H9 (cell line): ENCODE results near the gene KLHDC10. TPM values are rescaled to one million over a fixed set of nuclear protein-coding genes. Genes with fewer than 3 reads are reported as not detected.

Source experiments
- DNase-seq: peaks from one replicate; pipeline ENCODE4 v3.0.0-alpha.2; 2017
- H2AFZ ChIP-seq: one replicate; pipeline ENCODE4 v1.6.1; 2013; ENCODE audit warnings: mild to moderate bottlenecking, low read length, control low read depth, moderate library complexity
- H2AK5ac ChIP-seq: 2 replicates; pipeline ENCODE4 v1.6.1; 2013; ENCODE audit warnings: low read length, control low read depth, mixed read lengths; ENCODE audit not compliant: insufficient read length
- H2BK120ac ChIP-seq: one replicate; pipeline ENCODE4 v1.6.1; 2013; ENCODE audit warnings: low read depth, mild to moderate bottlenecking, low read length, control low read depth, inconsistent platforms; ENCODE audit not compliant: poor library complexity, severe bottlenecking
- H2BK12ac ChIP-seq: 2 replicates; pipeline ENCODE4 v1.6.1; 2013; ENCODE audit warnings: low read length, control low read depth, mixed read lengths, low read depth; ENCODE audit not compliant: insufficient read length
- H2BK15ac ChIP-seq: 2 replicates; pipeline ENCODE4 v1.6.1; 2013; ENCODE audit warnings: low read depth, low read length, control low read depth
- H2BK20ac ChIP-seq: one replicate; pipeline ENCODE4 v1.6.1; 2013; ENCODE audit warnings: low read depth, mild to moderate bottlenecking, low read length, control low read depth, inconsistent platforms; ENCODE audit not compliant: poor library complexity, severe bottlenecking
- H2BK5ac ChIP-seq: 2 replicates; pipeline ENCODE4 v1.6.1; 2013; ENCODE audit warnings: low read length, control low read depth, mixed read lengths; ENCODE audit not compliant: insufficient read length
- H3K14ac ChIP-seq: 2 replicates; pipeline ENCODE4 v1.6.1; 2013; ENCODE audit warnings: low read length, control low read depth; ENCODE audit not compliant: insufficient read depth
- H3K18ac ChIP-seq: 2 replicates; pipeline ENCODE4 v1.6.1; 2013; ENCODE audit warnings: low read depth, mild to moderate bottlenecking, mixed read lengths, low read length, control low read depth; ENCODE audit not compliant: insufficient read length
- H3K23ac ChIP-seq: 2 replicates; pipeline ENCODE4 v1.6.1; 2013; ENCODE audit warnings: low read length, control low read depth, mixed read lengths, low read depth; ENCODE audit not compliant: insufficient read length
- H3K23me2 ChIP-seq: 2 replicates; pipeline ENCODE4 v1.6.1; 2013; ENCODE audit warnings: low read depth, mild to moderate bottlenecking, mixed read lengths, low read length, control low read depth; ENCODE audit not compliant: insufficient read length, poor library complexity, severe bottlenecking
- H3K27ac ChIP-seq: 2 replicates; pipeline ENCODE4 v1.5.1; 2013; ENCODE audit warnings: low read length, control low read depth, mixed read lengths, low read depth; ENCODE audit not compliant: insufficient read length
- H3K27me3 ChIP-seq: 2 replicates; pipeline ENCODE4 v1.6.1; 2013; ENCODE audit warnings: low read length, control low read depth, inconsistent platforms; ENCODE audit not compliant: insufficient read depth
- H3K4ac ChIP-seq: 2 replicates; pipeline ENCODE4 v1.6.1; 2013; ENCODE audit warnings: low read depth, mild to moderate bottlenecking, control low read depth, inconsistent platforms, low read length, moderate library complexity
- H3K4me1 ChIP-seq: 2 replicates; pipeline ENCODE4 v1.6.1; 2013; ENCODE audit warnings: low read length, control low read depth, inconsistent platforms; ENCODE audit not compliant: insufficient read depth
- H3K4me2 ChIP-seq: 2 replicates; pipeline ENCODE4 v1.6.1; 2013; ENCODE audit warnings: low read length, control low read depth, mixed read lengths; ENCODE audit not compliant: insufficient read length, insufficient read depth
- H3K56ac ChIP-seq: 2 replicates; pipeline ENCODE4 v1.6.1; 2013; ENCODE audit warnings: low read depth, mild to moderate bottlenecking, mixed read lengths, low read length, control low read depth; ENCODE audit not compliant: insufficient read length
- H3K79me1 ChIP-seq: 2 replicates; pipeline ENCODE4 v1.6.1; 2013; ENCODE audit warnings: low read depth, mild to moderate bottlenecking, moderate library complexity, low read length, control low read depth, inconsistent platforms; ENCODE audit not compliant: insufficient read depth, poor library complexity, severe bottlenecking
- H3K79me2 ChIP-seq: 2 replicates; pipeline ENCODE4 v1.6.1; 2013; ENCODE audit warnings: low read length, control low read depth, inconsistent platforms; ENCODE audit not compliant: insufficient read depth
- H3K9ac ChIP-seq: 2 replicates; pipeline ENCODE4 v1.6.1; 2013; ENCODE audit warnings: low read length, control low read depth, mixed read lengths; ENCODE audit not compliant: insufficient read length; ENCODE audit errors: extremely low read depth
- H3K9me3 ChIP-seq: one replicate; pipeline ENCODE4 v1.6.1; 2013; ENCODE audit warnings: low read depth, low read length, inconsistent platforms; ENCODE audit not compliant: control insufficient read depth
- H3T11ph ChIP-seq: one replicate; pipeline ENCODE4 v1.6.1; 2013; ENCODE audit warnings: mild to moderate bottlenecking, low read length, control low read depth, inconsistent platforms
- H4K20me1 ChIP-seq: one replicate; pipeline ENCODE4 v1.6.1; 2013; ENCODE audit not compliant: control insufficient read depth, insufficient read length, insufficient read depth
- H4K5ac ChIP-seq: 2 replicates; pipeline ENCODE4 v1.6.1; 2013; ENCODE audit warnings: low read depth, mild to moderate bottlenecking, mixed read lengths, low read length, control low read depth; ENCODE audit not compliant: insufficient read length
- H4K8ac ChIP-seq: replicated peaks from 2 replicates; pipeline ENCODE4 v1.6.1; 2013; ENCODE audit warnings: low read length, control low read depth, mixed read lengths, low read depth; ENCODE audit not compliant: insufficient read length
- H4K91ac ChIP-seq: 2 replicates; pipeline ENCODE4 v1.6.1; 2013; ENCODE audit warnings: low read depth, mild to moderate bottlenecking, moderate library complexity, mixed read lengths, low read length, control low read depth; ENCODE audit not compliant: insufficient read length
- H3K27ac Mint-ChIP-seq, 3 experiments: 2 replicates in 2 of 3; 3 replicates in 1 of 3; pipeline ENCODE4 v1.8.0; 2020 to 2021; ENCODE audit warnings: mixed read lengths in 3 of 3, mild to moderate bottlenecking in 1 of 3, moderate library complexity in 1 of 3
- H3K27me3 Mint-ChIP-seq: 2 replicates; pipeline ENCODE4 v1.8.0; 2021; ENCODE audit warnings: low read depth, mild to moderate bottlenecking, moderate library complexity, mixed read lengths
- H3K36me3 Mint-ChIP-seq, 3 experiments: 2 replicates in 2 of 3; 3 replicates in 1 of 3; pipeline ENCODE4 v1.8.0; 2020 to 2021; ENCODE audit warnings: low read depth in 3 of 3, mixed read lengths in 3 of 3; ENCODE audit not compliant: insufficient read depth in 1 of 3
- H3K4me1 Mint-ChIP-seq, 2 experiments: 2 replicates each; pipeline ENCODE4 v1.8.0; 2020; ENCODE audit warnings: mixed read lengths in 2 of 2
- H3K4me3 Mint-ChIP-seq, 2 experiments: 2 replicates in 1 of 2; 3 replicates in 1 of 2; pipeline ENCODE4 v1.8.0; 2020 to 2021; ENCODE audit warnings: mild to moderate bottlenecking in 2 of 2, mixed read lengths in 2 of 2, moderate library complexity in 1 of 2
- H3K9me3 Mint-ChIP-seq, 2 experiments: 2 replicates in 1 of 2; 3 replicates in 1 of 2; pipeline ENCODE4 v1.8.0; 2020; ENCODE audit warnings: mild to moderate bottlenecking in 2 of 2, mixed read lengths in 2 of 2, moderate library complexity in 1 of 2
- CTCF ChIP-seq: fragments of 200-600 bp; sonication (generic); conservative IDR thresholded peaks from 3 replicates; pipeline ENCODE4 v1.8.0; 2021; ENCODE audit warnings: antibody characterized with exemption, mild to moderate bottlenecking
- WGBS: extraction: QIAGEN DNeasy Blood & Tissue Kit; methylation state at CpG from one replicate; pipeline ENCODE4 v1.1.7; 2013; ENCODE audit warnings: missing lambda C conversion rate, low lambda C conversion rate, mixed read lengths; ENCODE audit not compliant: insufficient read length; ENCODE audit errors: extremely low coverage; 5-methylcytosine and 5-hydroxymethylcytosine counted together
- total RNA-seq: library from RNA; stranded (reverse); gene quantifications from 2 replicates; pipeline ENCODE4 v1.2.1, GENCODE V29; 2021

KLHDC10 gene
- total RNA-seq, 1 experiment from 2014 or later, result 17.3 TPM

DNA sequence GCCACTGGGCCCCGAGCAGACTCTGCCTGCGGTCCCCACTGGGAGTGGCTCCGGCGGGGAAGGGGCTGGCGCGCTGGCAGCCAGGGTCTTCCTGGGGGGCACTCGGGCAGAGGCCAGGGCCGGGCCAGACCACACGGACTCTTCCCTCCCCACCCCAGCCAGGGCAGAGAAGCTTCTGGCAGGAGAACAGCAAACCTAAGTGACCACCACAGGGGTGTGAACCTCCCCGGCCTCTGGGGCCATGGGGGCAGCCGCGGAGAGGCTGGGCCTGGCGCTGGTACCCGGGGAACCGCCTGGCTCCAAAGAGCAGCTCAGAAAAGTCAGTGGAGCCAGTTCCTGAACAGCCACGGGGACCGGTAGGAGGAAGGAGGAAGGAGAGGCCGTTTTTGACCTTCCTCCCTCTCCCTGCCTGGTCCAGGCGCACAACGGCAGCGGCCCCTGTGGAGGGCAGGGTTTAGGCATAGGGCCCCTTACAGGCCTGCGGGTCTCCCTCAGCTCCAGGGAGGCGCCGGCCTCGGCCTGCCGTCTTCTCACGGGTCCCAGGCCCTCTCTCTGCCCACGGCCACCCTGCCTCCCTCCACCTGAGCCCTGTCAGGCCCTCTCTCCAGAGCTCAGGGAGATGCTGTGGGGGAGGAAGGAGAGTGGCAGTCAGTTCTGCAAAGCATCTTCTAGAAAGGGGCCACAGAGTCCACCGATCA lies 83.0 kb downstream of the KLHDC10 start:
- H3K27me3 Mint-ChIP-seq, result peaks cover 1% of the 10 kb centered on the region; the same call in 1 of the 2 replicates
- no peak for TF ChIP-seq CTCF
- Histone ChIP-seq H2BK120ac (no peak overlapping the region), H3K27me3 (no peaks in the 10 kb centered on the region), H3K4me2 (no peak overlapping the region), H4K20me1 (no peaks in the 10 kb centered on the region), H3K9me3 (no peaks in the 10 kb centered on the region), H4K91ac (no peak overlapping the region), H3K56ac (no peak overlapping the region), H3K4me1 (no peaks in the 10 kb centered on the region), H3K79me1 (no peaks in the 10 kb centered on the region), H3K23ac (no peak overlapping the region), H3T11ph (no peak overlapping the region), H2BK5ac (no peak overlapping the region), H3K79me2 (no peaks in the 10 kb centered on the region), H3K14ac (no peak overlapping the region), H2AFZ (no peak overlapping the region), H3K9ac (no peak overlapping the region), H3K23me2 (no peaks in the 10 kb centered on the region), H3K18ac (no peak overlapping the region), H2BK20ac (no peak overlapping the region), H2BK12ac (no peak overlapping the region), H2BK15ac (no peak overlapping the region), H2AK5ac (no peak overlapping the region), H4K8ac (no peak overlapping the region), H3K4ac (no peak overlapping the region), H4K5ac (no peak overlapping the region), H3K27ac (no peak overlapping the region)
- H3K27ac Mint-ChIP-seq, result peak overlapping the region in 1 of 3 experiments; percentile 68; a peak in 1 of 7 replicates
- H3K4me1 Mint-ChIP-seq, result peaks cover 3 to 8% of the 10 kb centered on the region in 2 experiments; a peak in 3 of 4 replicates
- no peak for DNase-seq
- no CpG with 5 or more reads among the region's 29 CpGs for WGBS
- H3K9me3 Mint-ChIP-seq, result peaks cover 4 to 5% of the 10 kb centered on the region in 2 experiments; a peak in 3 of 5 replicates
- H3K4me3 Mint-ChIP-seq, result no peak overlapping the region
- H3K36me3 Mint-ChIP-seq, result peaks cover 9 to 15% (median 11%) of the 10 kb centered on the region in 3 experiments
